ENCODE measurements around the gene SPRY1.

SPRY1 gene

DNA sequence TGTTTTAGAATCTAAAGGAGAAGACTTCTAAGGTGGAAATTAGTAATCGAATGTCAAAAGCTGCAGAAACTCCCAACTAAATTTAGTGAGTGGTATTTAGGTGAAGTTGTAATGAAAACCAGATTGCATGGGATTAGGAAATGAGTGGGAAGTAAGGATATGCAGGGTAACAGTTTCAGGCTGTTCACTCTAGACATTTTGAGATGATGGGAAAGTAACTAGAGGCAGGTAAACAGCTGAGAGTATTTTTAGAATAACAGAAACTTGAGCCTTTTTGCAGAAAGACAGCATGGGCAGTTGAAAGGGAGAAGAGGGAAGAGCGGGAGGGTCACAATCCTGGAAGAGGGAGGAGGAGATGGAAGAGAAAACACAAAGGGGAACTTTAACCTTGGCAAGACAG lies 12.7 kb downstream of the SPRY1 start:
- DNase-seq (ENCODE audit: low spot score), result no peak

DNA sequence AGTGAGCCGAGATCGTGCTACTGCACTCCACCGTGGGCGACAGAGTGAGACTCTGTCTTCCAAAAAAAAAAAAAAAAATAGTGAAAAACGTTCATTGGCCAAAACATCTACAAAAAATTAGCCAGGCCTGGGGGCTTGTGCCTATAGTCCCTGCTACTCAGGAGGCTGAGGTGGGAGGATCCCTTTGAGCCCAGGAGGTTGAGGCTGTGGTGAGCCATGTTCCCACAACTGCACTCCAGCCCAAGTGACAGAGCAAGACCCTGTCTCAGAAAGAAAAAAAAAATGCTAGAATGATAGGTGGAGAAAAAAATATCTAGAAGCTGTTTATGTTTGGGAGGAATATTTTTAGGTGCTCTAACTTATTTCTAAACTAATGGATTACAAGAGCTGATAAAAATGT lies 14.9 kb downstream of the SPRY1 start:
- DNase-seq (ENCODE audit: low spot score), result no peak

DNA sequence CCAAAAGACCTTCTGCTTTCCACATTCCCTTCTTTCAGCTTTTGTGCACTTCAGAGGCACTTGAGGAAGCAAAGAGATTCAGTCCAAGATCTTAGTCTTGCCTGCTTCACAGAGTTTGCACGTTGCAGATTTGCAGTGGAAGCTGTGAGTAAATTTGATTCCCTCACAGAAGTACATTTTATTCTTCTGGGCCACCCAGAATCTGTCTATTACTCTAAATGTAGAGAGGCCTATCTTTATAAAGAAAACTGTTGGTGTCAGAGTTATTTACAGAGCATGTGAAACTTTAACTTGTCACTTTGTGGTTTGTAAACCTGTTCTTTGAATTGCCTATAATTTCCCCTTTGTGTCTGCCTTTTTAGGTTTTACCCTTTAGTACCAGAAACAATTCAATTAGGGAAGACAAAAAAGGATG lies 15.5 kb downstream of the SPRY1 start:
- no peak for DNase-seq (ENCODE audit: low spot score)

DNA sequence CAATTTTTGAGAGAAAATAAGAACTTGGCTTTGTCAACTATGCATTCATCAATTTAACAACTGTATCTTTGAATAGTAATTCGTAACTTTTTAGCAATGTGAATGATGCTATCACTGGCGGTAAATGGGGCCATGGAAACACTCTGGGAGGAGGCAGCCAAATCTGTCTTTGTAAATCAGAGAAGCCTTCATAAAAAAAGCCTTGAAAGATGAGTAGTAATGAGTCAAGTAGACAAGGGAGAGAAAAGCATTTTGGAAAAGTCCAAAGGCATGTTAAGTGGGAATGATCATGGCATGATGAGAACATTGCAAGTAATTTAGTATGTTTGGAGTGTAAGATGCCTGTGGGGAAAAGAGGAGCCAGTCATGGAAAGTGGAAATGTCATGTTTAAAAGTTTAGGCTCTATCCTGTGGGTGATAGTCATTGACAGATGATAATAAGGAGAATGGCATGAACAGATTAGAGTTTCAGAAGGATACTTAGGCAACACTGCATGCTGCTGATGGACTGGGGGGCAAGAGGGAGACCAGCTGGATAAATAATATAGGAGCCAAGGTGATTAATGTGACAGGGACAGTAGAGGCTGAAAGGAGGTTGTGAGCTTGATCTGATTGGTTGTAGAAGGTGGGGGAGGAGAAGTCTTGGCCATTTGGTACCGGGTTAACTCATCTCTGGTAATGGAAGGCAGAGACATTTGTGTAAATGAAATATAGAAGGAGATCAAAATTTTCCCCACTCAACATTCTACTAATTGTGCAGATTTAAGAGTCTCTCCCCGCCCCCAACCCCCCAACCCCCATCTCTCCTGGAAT lies 16.3 kb downstream of the SPRY1 start:
- DNase-seq (ENCODE audit: low spot score), result no peak

DNA sequence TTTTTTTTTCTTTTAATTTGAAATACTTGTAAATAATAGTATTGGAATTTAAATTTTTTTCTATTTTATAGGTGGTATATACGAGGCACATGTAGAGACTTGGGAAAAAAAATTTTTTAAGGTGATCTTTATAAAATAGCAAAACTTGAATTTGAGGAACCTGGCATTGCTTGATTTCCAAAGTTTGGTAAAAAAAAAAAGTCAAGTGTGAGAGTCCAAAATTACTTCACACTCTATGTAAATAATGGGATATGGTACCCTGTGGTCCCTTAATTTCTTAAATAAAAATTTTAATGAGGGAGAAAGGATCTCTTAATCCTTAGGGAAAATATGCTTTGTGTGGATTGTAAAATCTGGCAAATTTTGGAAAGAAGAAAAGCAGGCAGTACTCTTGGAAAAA lies 19.0 kb downstream of the SPRY1 start:
- DNase-seq (ENCODE audit: low spot score), result no peak

DNA sequence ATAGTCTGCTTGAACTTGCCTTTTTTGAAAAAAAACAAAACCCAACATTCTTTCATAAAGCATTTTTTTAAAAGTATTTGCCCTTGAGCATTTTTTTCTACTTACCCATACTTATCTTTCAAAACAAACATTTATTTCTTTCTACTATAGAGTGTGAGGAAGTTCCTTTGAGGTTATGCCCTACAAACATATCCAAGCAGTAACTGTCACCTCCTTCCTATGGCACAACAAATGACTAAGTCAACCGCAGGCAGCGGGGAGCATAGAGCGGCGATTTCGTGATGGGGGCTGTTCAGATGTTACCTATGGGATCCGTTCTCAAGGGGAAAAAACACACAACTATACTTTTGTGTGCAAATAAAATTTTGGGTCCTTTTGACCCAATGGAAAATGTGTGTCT lies 19.4 kb downstream of the SPRY1 start:
- peak; percentile 2 for DNase-seq (ENCODE audit: low spot score)

DNA sequence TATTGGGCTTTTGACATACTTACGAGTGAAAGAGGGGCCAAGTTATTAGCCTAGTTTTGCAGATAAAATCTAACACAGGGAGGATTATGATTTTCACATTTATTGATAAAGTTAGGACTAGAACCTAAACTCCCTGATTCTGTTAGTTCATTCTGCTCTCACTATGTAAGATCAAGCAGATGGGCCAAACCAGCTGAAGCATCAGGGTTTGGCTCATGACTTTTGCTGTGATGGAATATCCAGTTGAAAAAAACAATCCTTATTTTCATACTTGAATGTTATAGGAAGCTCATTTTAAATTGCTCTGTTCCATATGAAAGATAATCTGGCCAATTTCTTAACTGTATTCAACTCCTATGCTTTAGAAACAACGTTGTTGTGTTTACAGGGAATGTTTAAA lies 21.2 kb downstream of the SPRY1 start:
- no peak for DNase-seq (ENCODE audit: low spot score)

DNA sequence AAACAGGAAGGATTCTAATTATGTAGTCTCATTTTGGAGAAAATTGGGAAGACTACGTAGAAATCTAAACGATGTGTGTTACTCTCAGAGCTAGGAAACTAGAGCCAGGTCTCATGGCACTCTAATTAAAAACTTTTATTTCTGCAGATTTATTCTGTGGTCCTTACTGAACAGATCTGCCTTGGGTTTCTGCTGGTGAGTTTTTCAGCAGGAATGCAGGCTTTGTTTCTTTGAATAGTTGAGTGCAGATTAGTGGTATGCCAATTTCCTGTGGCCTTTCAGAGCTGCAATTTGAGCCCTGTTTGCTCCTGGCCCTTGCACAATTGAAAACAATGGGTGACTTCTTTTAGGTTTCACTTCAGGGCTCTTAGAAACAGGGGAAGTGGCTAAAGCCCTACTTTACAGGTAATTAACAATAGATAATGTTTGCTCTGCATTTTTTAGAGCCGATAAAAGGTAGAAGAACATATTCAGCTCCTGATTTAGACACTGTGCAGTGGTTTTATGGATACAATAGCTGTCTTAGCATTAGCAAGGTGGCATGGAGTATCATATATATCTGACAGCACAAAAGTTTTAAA lies 21.8 kb downstream of the SPRY1 start:
- peak; percentile 86 for DNase-seq (ENCODE audit: low spot score)

DNA sequence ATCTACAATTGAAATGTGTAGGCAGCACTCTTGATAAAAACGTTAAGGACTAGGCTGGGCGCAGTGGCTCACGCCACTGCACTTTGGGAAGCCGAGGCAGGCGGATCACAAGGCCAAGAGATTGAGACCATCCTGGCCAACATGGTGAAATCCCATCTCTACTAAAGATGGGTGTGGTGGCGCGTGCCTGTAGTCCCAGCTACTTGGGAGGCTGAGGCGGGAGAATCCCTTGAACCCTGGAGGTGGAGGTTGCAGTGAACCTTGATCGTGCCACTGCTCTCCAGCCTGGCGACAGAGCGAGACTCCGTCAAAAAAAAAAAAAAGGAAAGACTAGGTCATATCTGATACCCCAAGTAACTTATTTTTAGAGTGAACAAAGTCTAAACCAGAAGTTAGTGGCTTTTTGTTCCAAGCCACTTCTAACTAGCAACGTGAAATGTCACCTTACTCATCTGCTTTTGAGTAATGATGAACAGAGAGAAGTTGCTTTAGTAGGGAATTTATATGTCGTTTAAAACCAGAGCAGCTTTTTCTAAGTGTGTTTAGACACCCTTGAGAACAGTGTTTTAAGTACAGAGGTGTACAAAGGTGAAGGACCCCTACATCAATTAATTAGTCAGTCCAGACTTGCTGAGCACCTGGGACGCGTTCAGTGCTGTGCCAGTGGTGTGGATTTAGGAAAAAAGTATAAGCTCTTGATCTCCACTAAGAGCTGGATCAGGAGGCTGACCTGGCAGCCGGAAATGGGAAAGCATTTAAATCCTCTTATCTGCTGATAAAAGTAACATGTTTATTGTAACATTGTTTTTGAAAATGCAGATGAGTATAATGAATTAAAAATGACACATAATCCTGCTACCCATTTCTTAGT lies 23.5 kb downstream of the SPRY1 start:
- no peak for DNase-seq (ENCODE audit: low spot score)

DNA sequence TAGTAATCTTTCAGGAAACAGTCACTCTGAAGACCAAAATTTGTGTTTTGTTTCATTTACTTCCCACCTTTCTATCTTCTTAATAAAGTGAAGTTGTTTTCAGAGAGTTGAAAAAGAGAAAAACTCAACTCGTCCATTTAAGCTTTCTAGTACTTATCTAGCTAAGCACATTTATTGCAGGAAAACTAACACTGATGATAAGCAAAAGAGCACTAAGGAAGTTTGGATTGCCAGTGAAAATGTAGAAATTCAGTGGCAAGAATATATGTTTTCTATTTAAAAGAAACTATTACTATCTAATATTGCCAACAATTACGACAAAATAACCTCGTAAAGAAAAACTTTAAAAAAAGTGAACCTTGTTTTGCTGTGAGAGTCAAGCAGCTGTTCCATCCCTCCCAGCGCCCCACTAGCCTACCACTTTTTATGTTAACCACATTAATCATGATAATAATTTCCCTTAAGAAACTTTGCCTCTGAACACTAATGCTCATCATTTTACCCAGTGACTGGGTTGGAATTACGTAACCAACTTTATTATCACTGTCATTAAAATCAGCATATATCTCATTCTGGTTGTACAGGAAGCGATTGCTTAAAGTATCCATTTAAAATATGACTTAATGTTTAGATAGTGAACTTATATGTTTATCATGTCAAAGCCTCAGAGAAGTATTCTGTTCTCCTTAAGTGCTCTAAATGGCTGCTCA lies 24.8 kb downstream of the SPRY1 start:
- no peak for DNase-seq (ENCODE audit: low spot score)

DNA sequence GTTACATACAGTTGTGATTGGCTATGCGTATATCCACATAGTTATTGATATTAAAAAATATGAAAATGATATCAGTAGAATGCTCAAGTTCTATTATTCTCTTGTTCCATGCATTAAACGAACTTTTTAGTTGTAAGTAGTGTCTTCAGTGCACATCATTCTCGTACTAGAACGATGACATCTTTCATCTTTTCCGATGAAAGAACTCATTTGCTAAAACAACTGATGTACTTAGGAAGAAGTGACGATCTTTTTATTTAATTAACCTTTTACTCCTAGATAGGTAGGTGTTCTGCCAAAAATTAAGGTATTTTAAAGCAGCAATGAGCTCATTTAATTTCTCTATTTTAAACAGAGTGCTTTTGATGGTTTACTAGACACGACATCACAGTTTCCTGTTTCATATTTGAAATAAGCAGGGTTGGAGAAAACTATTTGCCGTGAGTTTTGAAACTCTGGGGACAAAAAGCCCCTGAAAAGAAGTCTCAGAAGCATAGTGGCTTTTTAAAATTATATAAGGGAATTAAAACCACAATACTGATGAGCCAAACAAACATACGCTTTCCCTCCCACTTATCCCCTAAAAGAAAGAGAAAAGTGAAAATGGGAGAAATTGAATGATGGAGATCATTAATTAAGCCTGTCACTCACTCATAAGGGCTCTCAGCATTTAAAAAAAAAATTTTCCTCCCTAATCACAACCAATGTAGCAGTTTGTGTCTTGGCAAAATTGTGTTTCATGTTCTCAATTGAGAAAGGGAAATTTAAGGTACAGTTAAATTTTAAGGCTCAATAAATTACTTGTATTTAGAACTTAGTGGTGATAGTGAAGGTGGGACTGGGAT lies 25.6 kb downstream of the SPRY1 start:
- DNase-seq (ENCODE audit: low spot score), result no peak

DNA sequence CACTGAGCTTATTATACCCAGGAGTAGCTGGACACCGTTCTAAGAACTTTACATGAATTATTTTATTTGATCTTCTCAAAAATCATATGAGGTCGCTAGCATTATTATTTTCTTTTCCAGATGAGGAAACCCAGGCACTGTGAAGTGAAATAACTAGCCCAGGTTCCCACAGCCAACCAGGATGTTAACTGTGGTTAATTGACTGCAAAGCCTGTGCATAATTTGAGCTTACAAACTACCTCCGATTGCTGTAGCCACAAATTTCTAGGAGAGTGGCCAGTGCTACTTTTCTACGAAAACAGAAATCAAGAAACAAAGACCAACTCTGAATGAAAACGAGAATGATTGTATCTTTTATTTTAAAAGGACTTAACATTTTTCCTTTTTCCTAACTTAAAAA lies 27.2 kb downstream of the SPRY1 start:
- no peak for DNase-seq (ENCODE audit: low spot score)

DNA sequence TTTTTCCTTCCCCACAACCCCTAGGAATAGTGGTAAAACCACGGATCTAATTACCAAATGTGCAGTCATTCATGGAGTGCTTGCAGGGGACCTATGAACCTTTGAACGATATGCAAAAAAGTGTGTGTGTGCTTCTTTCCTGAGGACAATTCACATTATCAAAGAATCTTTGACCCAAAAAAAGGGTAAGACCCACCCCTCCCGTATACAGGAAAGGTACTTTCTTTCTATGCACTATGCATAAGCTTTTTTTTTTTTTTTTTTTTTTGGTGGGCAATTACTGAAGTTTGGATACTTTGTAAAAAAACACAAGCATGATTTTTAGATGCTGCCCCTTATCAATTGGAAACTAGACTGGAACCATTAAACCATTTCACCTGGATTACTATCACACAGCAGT lies 31.4 kb downstream of the SPRY1 start:
- DNase-seq (ENCODE audit: low spot score), result no peak

DNA sequence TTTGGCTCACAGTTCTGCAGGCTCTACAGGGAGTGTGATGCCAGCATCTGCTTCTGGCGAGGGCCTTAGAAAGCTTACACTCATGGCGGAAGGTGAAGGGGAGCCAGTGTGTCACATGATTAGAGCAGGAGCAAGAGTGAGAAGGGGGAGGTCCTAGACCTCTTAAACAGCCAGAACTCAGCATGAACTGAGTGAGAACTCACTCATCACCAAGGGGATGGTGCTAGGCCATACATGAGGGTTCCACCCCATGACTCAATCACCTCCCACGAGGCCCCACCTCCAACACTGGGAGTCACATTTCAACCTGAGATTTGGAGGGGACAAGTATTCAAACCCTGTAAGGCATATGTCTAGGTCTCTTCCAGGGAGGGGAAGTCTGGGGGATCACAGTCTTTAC lies 33.4 kb downstream of the SPRY1 start:
- DNase-seq (ENCODE audit: low spot score), result no peak

DNA sequence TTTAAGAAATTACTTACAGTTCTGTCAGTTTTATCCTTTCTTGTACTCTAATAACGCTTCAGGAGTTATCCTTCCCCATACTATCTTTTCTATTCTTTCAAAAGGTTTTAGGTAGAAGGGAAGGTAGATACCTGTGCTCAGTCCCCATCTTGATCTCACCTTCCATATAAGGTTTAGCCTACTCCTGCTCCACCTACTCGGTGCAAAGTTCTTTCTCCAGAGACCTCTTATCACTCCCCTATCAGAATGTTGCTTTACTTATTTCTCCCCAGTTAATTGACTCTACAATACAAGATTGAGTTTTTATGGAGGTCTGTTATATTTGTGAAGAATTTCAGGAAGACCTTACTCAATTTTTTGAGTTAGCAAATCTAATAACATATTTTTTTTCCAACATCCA lies 33.9 kb downstream of the SPRY1 start:
- DNase-seq (ENCODE audit: low spot score), result no peak

DNA sequence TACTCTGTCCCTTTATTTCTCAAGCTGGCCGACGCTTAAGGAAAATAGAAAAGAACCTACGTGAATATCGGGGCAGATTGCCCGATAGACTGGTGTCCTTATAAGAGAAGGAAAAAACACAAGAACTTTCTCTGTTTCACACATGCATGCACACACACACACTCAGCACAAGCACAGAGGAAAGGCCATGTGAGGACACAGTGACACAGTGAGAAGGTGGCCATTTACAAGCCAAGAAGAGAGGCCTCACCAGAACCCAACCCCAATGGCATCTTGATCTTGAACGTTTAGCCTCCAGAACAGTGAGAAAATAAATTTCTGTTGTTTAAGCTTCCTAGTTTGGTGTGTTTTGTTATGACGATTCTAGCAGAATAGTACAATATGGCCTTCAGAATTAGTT lies 37.0 kb downstream of the SPRY1 start:
- no peak for DNase-seq (ENCODE audit: low spot score)

DNA sequence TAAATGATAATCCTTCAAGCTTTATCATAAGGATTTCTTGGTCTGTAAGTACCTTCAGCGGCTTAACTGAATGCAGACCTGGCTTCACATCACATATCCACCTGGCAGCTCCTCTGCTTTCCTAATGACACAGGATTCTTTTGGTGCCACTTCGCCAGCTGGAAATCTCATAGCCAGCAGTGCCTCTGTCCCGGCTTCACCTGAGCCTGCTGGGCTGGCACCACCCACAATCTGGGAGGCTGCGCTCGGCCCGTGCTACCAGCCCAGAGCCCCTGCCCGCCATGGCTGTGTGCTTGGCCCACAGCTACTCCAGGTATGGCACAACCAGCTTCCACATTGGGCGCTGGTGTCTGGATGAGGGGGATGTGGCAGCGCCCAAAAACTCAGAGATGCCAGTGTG lies 37.4 kb downstream of the SPRY1 start:
- no peak for DNase-seq (ENCODE audit: low spot score)

DNA sequence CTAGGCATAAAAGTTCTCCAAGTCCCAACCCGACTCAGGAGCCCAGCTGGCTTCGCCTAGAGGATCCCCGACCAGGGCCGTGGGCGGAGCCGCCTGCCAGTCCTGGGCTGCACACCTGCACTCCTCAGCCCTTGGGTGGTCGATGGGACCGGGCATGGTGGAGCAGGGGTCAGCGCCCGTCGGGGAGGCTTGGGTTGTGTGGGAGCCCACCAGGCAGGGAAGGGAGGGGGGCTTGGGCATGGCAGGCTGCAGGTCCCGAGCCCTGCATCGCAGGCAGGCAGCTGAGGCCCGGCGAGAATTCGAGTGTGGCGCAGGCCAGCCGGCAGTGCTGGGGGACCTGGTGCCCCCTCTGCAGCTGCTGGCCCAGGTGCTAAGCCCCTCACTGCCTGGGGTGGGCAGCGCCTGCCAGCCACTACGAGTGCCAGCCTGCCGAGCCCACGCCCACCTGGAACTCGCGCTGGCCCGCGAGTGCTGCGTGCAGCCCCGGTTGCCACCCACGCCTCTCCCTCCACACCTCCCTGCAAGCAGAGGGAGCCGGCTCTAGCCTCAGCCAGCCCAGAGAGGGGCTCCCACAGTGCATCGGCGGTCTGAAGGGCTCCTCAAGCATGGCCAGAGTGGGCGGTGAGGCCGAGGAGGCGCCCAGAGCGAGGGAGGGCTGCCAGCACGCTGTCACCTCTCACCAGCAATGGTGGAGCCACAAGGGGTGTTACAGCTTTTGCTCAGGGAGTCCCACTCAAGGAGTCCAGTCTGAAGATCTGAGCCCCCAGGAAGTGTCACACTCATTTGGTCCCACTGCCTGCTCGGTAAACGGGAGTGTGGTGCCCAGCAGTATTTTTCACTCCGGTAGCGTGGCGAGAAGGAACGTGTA lies 38.9 kb downstream of the SPRY1 start:
- no peak for DNase-seq (ENCODE audit: low spot score)

DNA sequence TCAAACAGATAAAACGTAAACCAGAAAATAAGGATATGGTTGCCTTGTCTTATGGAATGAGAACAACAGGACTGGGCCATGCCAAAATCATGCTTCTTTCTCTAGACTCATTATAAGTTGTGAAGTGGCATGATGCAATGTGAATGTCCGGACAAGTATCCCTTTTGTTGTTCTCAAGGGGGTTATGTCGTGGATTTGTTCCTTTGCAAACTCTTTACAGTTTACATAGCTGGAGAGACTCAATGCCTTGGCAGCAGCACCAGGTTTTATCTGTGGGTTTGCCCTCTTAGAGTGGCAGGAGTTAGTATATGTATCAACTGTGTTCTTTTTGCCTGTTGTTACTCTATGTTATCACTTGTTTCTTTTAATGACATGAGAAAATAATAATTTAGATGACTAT lies 41.4 kb downstream of the SPRY1 start:
- no peak for DNase-seq (ENCODE audit: low spot score)
